ENCODE data around the gene IPPK.

DNA sequence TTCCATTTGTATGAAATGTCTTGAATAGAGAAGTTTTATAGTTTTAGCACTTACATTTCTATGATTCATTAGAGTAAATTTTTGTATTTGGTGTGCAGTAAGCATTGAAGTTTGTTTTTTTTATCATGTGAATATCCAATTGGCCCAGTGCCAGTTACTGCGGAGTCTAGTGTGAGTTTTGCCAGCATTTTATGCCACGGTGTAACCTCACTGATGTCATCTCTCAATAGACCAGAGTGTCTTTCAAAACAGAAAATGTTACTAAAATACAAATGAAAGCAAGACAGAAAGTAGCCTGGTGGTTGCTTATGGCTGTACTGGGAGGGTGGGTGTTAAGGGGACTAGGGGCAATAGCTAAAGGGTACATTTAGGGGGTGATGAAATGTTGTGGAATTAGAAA lies 62.8 kb downstream of the IPPK start:
- TF ChIP-seq CTCF (IDR thresholded peaks at IDR 0.05) (no peak), EP300 (IDR thresholded peaks at IDR 0.05) (peak in 1 of 2 donors; percentile 50)

All from tibial nerve (tissue), 4 donors.